SK-N-MC (cell line): ENCODE data around the gene CALHM1.

Experiments
- EZH2 ChIP-seq: fragments of 200-600 bp; sonication (generic); IDR thresholded peaks from one replicate; pipeline ENCODE4 v1.6.1; 2017; ENCODE audit warnings: antibody characterized with exemption
- FOXP2 ChIP-seq: optimal IDR thresholded peaks from 2 replicates; pipeline ENCODE3; 2011; ENCODE audit warnings: mild to moderate bottlenecking, moderate library complexity; ENCODE audit not compliant: insufficient read depth; ENCODE audit errors: extremely low read length, control extremely low read depth
- POLR2AphosphoS5 ChIP-seq: IDR thresholded peaks from 2 replicates; pipeline ENCODE4 v1.6.1; 2012; ENCODE audit warnings: mild to moderate bottlenecking, low read depth, low read length, borderline replicate concordance

DNA sequence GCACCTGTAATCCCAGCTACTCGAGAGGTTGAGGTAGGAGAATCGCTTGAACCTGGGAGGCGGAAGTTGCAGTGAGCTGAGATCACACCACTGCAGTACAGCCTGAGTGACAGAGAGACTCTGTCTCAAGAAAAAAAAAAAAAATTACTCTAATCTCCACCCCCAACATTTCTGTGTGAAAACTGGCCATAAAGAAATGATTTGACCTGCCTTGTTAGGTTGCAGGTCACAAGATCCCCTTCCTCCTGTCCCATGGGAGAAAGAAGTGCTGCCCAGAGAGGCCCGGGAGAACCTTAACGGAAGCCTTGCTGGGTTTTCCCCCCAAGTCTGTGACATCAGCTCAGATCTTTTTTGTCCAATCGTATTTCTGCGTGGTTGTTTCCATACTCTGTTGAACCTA lies 8.7 kb upstream of the CALHM1 start:
- TF ChIP-seq POLR2AphosphoS5 (no peak), EZH2 (no peak), FOXP2 (no peak)
